GM19023 (cell line): ENCODE results near the gene TMA7B.

Experiments
- ATAC-seq: cut with Tn5 transposase; IDR thresholded peaks from one replicate; pipeline ENCODE4 v1.9.1; 2021; ENCODE audit warnings: mild to moderate bottlenecking, moderate library complexity; ENCODE audit not compliant: unreplicated experiment

Gene TMA7B

GRCh38 chr22:39959640-39960447 is at the start of gene TMA7B:
TSS of gene TMA7B (plus strand) at chr22:39960397. CDS start at chr22:39964375, 3,978 bp downstream.
- no peak for ATAC-seq

GRCh38 chr22:39910876-39911613 is 49.2 kb upstream of the TMA7B start:
- ATAC-seq: no peak

- ATAC-seq: no peak
Observed at GRCh38 chr22:39913321-39913720, 46.9 kb upstream of the TMA7B start.

- no peak for ATAC-seq
Observed at GRCh38 chr22:39913886-39914285, 46.3 kb upstream of the TMA7B start.

- ATAC-seq: no peak
Observed at GRCh38 chr22:39914584-39914983, 45.6 kb upstream of the TMA7B start.

- ATAC-seq: no peak
Observed at GRCh38 chr22:39915295-39915726, 44.9 kb upstream of the TMA7B start.

- ATAC-seq: no peak
Observed at GRCh38 chr22:39916496-39916895, 43.7 kb upstream of the TMA7B start.

GRCh38 chr22:39917197-39917643 is 43.0 kb upstream of the TMA7B start:
- no peak for ATAC-seq

GRCh38 chr22:39917776-39918495 is 42.3 kb upstream of the TMA7B start:
- no peak for ATAC-seq

- no peak for ATAC-seq
Observed at GRCh38 chr22:39920134-39920743, 40.0 kb upstream of the TMA7B start.

- ATAC-seq: no peak
Observed at GRCh38 chr22:39923696-39924095, 36.5 kb upstream of the TMA7B start.

- no peak for ATAC-seq
Observed at GRCh38 chr22:39924286-39924685, 35.9 kb upstream of the TMA7B start.

- no peak for ATAC-seq
Observed at GRCh38 chr22:39925273-39925672, 34.9 kb upstream of the TMA7B start.

GRCh38 chr22:39925909-39926679 is 34.1 kb upstream of the TMA7B start:
- ATAC-seq: no peak

GRCh38 chr22:39926753-39927152 is 33.4 kb upstream of the TMA7B start:
- ATAC-seq: no peak

GRCh38 chr22:39927544-39927943 is 32.7 kb upstream of the TMA7B start:
- ATAC-seq: no peak

- no peak for ATAC-seq
Observed at GRCh38 chr22:39928536-39929520, 31.4 kb upstream of the TMA7B start.

GRCh38 chr22:39931251-39931650 is 28.9 kb upstream of the TMA7B start:
- ATAC-seq: no peak

GRCh38 chr22:39932166-39932565 is 28.0 kb upstream of the TMA7B start:
- no peak for ATAC-seq
